GM19238 (cell line): ENCODE measurements around the gene SETBP1.

Experiments used
- DNase-seq: peaks from one replicate; pipeline ENCODE4 v3.0.0; 2011; ENCODE audit warnings: low spot score; ENCODE audit not compliant: insufficient read length

The SETBP1 gene

GRCh38 chr18:45060102-45060501 lies 379.4 kb downstream of the SETBP1 start:
- no peak for DNase-seq

- DNase-seq: no peak
These were observed 380.7 kb downstream of the SETBP1 start for GRCh38 chr18:45061359-45061758.

GRCh38 chr18:45063246-45064038 lies 382.8 kb downstream of the SETBP1 start:
- no peak for DNase-seq

GRCh38 chr18:45066210-45066609 lies 385.5 kb downstream of the SETBP1 start:
- no peak for DNase-seq

- no peak for DNase-seq
These were observed 386.2 kb downstream of the SETBP1 start for GRCh38 chr18:45066886-45067285.

GRCh38 chr18:45068400-45069094 lies 387.9 kb downstream of the SETBP1 start:
- no peak for DNase-seq

GRCh38 chr18:45069546-45069945 lies 388.9 kb downstream of the SETBP1 start:
- DNase-seq: no peak

GRCh38 chr18:45071956-45072355 lies 391.3 kb downstream of the SETBP1 start:
- DNase-seq: no peak

GRCh38 chr18:45073556-45073955 lies 392.9 kb downstream of the SETBP1 start:
- no peak for DNase-seq

- no peak for DNase-seq
These were observed 401.0 kb downstream of the SETBP1 start for GRCh38 chr18:45081566-45082181.

GRCh38 chr18:45083226-45083855 lies 402.7 kb downstream of the SETBP1 start:
- no peak for DNase-seq

- no peak for DNase-seq
These were observed 403.5 kb downstream of the SETBP1 start for GRCh38 chr18:45084206-45084605.

GRCh38 chr18:45085916-45086624 lies 405.4 kb downstream of the SETBP1 start:
- no peak for DNase-seq

GRCh38 chr18:45086777-45087176 lies 406.1 kb downstream of the SETBP1 start:
- DNase-seq: no peak

GRCh38 chr18:45090526-45091140 lies 409.9 kb downstream of the SETBP1 start:
- DNase-seq: no peak

- no peak for DNase-seq
These were observed 419.8 kb downstream of the SETBP1 start for GRCh38 chr18:45100321-45101105.

GRCh38 chr18:45102126-45102525 lies 421.4 kb downstream of the SETBP1 start:
- no peak for DNase-seq

GRCh38 chr18:45102863-45103262 lies 422.2 kb downstream of the SETBP1 start:
- DNase-seq: no peak

GRCh38 chr18:45103319-45104048 lies 422.8 kb downstream of the SETBP1 start:
- DNase-seq: no peak
